ENCODE data around the gene TMC3.

The TMC3 gene

GRCh38 chr15:81398910-81399551, 25.0 kb upstream of the TMC3 start:
- Histone ChIP-seq H3K4me1 (ENCODE audit: insufficient read depth, low read length, severe bottlenecking) (no peaks in the 10 kb centered on the region), H3K27me3 (ENCODE audit: insufficient read depth, low read length) (no peaks in the 10 kb centered on the region), H3K9ac (ENCODE audit: low read length) (no peak overlapping the region), H3K9me3 (ENCODE audit: low read length) (no peaks in the 10 kb centered on the region), H3K79me2 (ENCODE audit: insufficient read depth, low read length) (no peaks in the 10 kb centered on the region), H3K9me2 (ENCODE audit: low read depth, low read length) (no peaks in the 10 kb centered on the region), H3K27ac (ENCODE audit: low read depth, low read length, poor library complexity, severe bottlenecking) (no peak overlapping the region), H3K4me2 (ENCODE audit: low read length) (no peak overlapping the region), H3K36me3 (ENCODE audit: insufficient read depth, low read length) (no peaks in the 10 kb centered on the region), H4K20me1 (ENCODE audit: insufficient read depth, low read length) (no peaks in the 10 kb centered on the region), H3F3A (ENCODE audit: insufficient read depth, low read length) (no peaks in the 10 kb centered on the region), H2AFZ (ENCODE audit: low read length) (no peak overlapping the region), H3K4me3 (ENCODE audit: low read depth, low read length, poor library complexity, severe bottlenecking) (no peak overlapping the region)
- TF ChIP-seq EZH2 (IDR thresholded peaks at IDR 0.05; ENCODE audit: borderline replicate concordance, low read length) (no peak), CTCF (IDR thresholded peaks at IDR 0.05; ENCODE audit: low read length) (no peak)

GRCh38 chr15:81398456-81398855, 24.4 kb upstream of the TMC3 start:
- no peak overlapping the region for H3K4me2 ChIP-seq (ENCODE audit: low read length)
- no peaks in the 10 kb centered on the region for H3K4me1 ChIP-seq (ENCODE audit: insufficient read depth, low read length, severe bottlenecking)
- H2AFZ ChIP-seq (ENCODE audit: low read length) = no peak overlapping the region
- no peaks in the 10 kb centered on the region for H4K20me1 ChIP-seq (ENCODE audit: insufficient read depth, low read length)
- H3K9ac ChIP-seq (ENCODE audit: low read length) = no peak overlapping the region
- TF ChIP-seq CTCF (IDR thresholded peaks at IDR 0.05; ENCODE audit: low read length) (no peak), EZH2 (IDR thresholded peaks at IDR 0.05; ENCODE audit: borderline replicate concordance, low read length) (no peak)
- H3F3A ChIP-seq (ENCODE audit: insufficient read depth, low read length) = no peaks in the 10 kb centered on the region
- no peaks in the 10 kb centered on the region for H3K36me3 ChIP-seq (ENCODE audit: insufficient read depth, low read length)
- no peak overlapping the region for H3K4me3 ChIP-seq (ENCODE audit: low read depth, low read length, poor library complexity, severe bottlenecking)
- no peak overlapping the region for H3K27ac ChIP-seq (ENCODE audit: low read depth, low read length, poor library complexity, severe bottlenecking)
- H3K9me2 ChIP-seq (ENCODE audit: low read depth, low read length) = no peaks in the 10 kb centered on the region
- no peaks in the 10 kb centered on the region for H3K79me2 ChIP-seq (ENCODE audit: insufficient read depth, low read length)
- H3K9me3 ChIP-seq (ENCODE audit: low read length) = no peaks in the 10 kb centered on the region
- no peaks in the 10 kb centered on the region for H3K27me3 ChIP-seq (ENCODE audit: insufficient read depth, low read length)

- H3K36me3 ChIP-seq (ENCODE audit: insufficient read depth, low read length) = no peaks in the 10 kb centered on the region
- no peaks in the 10 kb centered on the region for H3K9me3 ChIP-seq (ENCODE audit: low read length)
- H3K27me3 ChIP-seq (ENCODE audit: insufficient read depth, low read length) = no peaks in the 10 kb centered on the region
- no peaks in the 10 kb centered on the region for H3K4me1 ChIP-seq (ENCODE audit: insufficient read depth, low read length, severe bottlenecking)
- no peak for TF ChIP-seq EZH2 (IDR thresholded peaks at IDR 0.05; ENCODE audit: borderline replicate concordance, low read length)
- TF ChIP-seq CTCF (IDR thresholded peaks at IDR 0.05; ENCODE audit: low read length) = no peak
- no peaks in the 10 kb centered on the region for H3K79me2 ChIP-seq (ENCODE audit: insufficient read depth, low read length)
- no peaks in the 10 kb centered on the region for H4K20me1 ChIP-seq (ENCODE audit: insufficient read depth, low read length)
- H3F3A ChIP-seq (ENCODE audit: insufficient read depth, low read length) = no peaks in the 10 kb centered on the region
- H2AFZ ChIP-seq (ENCODE audit: low read length) = no peak overlapping the region
- H3K9me2 ChIP-seq (ENCODE audit: low read depth, low read length) = no peaks in the 10 kb centered on the region
- no peak overlapping the region for H3K27ac ChIP-seq (ENCODE audit: low read depth, low read length, poor library complexity, severe bottlenecking)
- H3K4me2 ChIP-seq (ENCODE audit: low read length) = no peak overlapping the region
- no peak overlapping the region for H3K9ac ChIP-seq (ENCODE audit: low read length)
- H3K4me3 ChIP-seq (ENCODE audit: low read depth, low read length, poor library complexity, severe bottlenecking) = no peak overlapping the region
Observed at GRCh38 chr15:81394603-81395002, 20.6 kb upstream of the TMC3 start.
